NB4 (cell line): ENCODE measurements around the gene STH.

Experiments
- DNase-seq: peaks from one replicate; pipeline ENCODE4 v3.0.0; 2010; ENCODE audit warnings: low read depth
- H3K4me3 ChIP-seq: one replicate; pipeline ENCODE4 v1.5.1; 2011; ENCODE audit warnings: mild to moderate bottlenecking, low read depth, low read length, moderate library complexity
- MYC ChIP-seq: IDR thresholded peaks from 2 replicates; pipeline ENCODE4 v1.6.1; 2011; ENCODE audit warnings: low read depth, low read length
- POLR2A ChIP-seq: IDR thresholded peaks from 2 replicates; pipeline ENCODE4 v1.6.1; 2011; ENCODE audit warnings: mild to moderate bottlenecking; ENCODE audit not compliant: insufficient read length; ENCODE audit errors: extremely low read depth
- TF ChIP-seq, protein P1 (sequence below): IDR thresholded peaks from 2 replicates; pipeline ENCODE4 v1.6.1; 2011; ENCODE audit warnings: low read depth, low read length
- TF ChIP-seq, protein P2 (sequence below): IDR thresholded peaks from one replicate; pipeline ENCODE4 v1.5.1; 2012; ENCODE audit warnings: low read depth, low read length

STH gene

DNA sequence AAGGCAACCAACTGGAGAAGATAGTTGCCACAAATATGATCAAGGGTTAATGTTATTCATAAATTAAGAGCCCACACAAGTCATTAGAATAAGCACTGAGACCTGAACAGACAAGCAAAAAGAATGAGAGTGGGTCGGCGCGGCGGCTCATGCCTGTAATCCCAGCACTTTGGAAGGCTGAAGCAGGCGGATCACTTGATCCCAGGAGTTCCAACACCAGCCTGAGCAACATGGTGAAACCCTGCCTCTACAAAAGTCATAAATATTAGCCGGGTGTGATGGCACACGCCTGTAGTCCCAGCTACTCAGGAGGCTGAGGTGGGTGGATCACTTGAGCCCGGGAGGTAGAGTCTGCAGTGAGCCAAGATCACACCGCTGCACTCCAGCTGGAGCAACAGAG lies 40.7 kb upstream of the STH start:
- no peak for DNase-seq
- TF ChIP-seq, protein P1, sequence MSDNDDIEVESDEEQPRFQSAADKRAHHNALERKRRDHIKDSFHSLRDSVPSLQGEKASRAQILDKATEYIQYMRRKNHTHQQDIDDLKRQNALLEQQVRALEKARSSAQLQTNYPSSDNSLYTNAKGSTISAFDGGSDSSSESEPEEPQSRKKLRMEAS: no peak
- no peak for TF ChIP-seq MYC
- TF ChIP-seq POLR2A: no peak
- no peak overlapping the region for H3K4me3 ChIP-seq

DNA sequence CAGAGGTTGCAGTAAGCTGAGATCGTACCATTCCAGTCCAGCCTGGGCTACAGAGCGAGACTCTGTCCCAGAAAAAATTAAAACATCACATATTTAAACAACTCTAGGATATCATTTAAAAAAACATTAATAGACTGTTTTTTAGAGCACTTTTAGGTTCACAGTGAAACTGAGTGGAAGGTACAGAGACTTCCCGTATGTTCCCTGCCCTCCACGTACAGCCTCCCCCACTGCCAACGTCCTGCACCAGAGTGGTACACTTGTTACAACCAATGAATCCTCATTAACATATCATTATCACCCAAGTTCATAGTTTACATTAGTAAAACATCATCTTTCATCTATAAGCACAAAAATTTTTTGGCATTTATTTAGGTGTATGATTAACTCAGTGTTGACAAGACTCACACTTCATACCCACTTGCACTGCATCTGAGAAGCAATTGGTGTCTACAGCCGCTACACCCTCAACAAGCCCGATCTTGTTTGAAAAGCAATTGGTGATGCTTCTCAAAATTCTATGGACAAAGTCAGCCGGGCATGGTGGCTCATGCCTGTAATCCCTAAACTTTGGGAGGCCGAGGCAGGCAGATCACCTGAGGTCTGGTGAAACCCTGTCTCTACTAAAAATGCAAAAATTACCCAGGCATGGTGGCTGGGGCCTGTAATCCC lies 39.9 kb upstream of the STH start:
- TF ChIP-seq POLR2A (no peak), MYC (no peak)
- TF ChIP-seq, protein P2, sequence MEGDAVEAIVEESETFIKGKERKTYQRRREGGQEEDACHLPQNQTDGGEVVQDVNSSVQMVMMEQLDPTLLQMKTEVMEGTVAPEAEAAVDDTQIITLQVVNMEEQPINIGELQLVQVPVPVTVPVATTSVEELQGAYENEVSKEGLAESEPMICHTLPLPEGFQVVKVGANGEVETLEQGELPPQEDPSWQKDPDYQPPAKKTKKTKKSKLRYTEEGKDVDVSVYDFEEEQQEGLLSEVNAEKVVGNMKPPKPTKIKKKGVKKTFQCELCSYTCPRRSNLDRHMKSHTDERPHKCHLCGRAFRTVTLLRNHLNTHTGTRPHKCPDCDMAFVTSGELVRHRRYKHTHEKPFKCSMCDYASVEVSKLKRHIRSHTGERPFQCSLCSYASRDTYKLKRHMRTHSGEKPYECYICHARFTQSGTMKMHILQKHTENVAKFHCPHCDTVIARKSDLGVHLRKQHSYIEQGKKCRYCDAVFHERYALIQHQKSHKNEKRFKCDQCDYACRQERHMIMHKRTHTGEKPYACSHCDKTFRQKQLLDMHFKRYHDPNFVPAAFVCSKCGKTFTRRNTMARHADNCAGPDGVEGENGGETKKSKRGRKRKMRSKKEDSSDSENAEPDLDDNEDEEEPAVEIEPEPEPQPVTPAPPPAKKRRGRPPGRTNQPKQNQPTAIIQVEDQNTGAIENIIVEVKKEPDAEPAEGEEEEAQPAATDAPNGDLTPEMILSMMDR: no peak
- TF ChIP-seq, protein P1: no peak
- H3K4me3 ChIP-seq: no peak overlapping the region
- DNase-seq: no peak

DNA sequence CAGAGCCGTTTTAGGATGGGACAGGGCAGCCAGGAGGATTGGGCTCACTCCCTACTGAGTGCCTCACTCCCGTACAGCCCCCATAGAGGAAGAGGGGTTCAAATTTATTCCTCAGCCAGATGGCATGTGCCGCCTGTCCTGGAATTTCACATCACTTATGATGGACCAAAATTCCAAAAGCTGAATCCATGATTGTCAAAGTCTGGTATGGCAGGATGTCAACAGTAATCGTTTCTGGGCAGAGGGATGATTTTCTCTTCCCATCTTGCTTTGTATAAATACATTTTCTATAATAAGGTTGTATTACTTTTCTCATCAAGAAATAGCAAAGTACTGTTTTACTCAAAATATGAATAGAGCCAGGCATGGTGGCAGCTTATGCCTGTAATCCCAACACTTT lies 38.7 kb upstream of the STH start:
- TF ChIP-seq, protein P2: no peak
- TF ChIP-seq, protein P1: no peak
- no peak for TF ChIP-seq POLR2A
- no peak for TF ChIP-seq MYC

DNA sequence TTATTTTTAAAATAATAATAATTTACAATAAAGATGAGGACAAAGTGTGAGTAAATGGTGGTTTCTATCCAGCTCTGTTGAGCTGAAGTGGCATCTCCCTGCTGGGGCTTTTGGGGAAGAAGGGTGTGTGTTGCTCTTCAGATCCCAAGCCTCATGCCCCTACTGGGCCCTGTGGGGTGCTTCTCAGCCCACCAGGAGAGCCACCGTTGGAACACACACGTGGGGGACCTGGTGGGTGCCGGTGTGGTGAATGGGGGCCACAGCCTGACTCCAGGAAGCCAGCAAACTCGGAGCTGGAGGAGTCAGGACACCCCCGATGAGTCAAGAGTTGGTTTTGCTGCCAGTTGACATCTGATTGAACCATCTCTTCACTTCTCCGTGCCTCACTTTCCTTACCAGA lies 37.8 kb upstream of the STH start:
- DNase-seq: no peak
- no peak for TF ChIP-seq MYC
- TF ChIP-seq, protein P2: no peak
- no peak for TF ChIP-seq POLR2A
- TF ChIP-seq, protein P1: no peak
- no peak overlapping the region for H3K4me3 ChIP-seq

More for the DNA sequence above, 38.7 kb upstream of the STH start:
- H3K4me3 ChIP-seq: no peak overlapping the region
- DNase-seq: no peak

DNA sequence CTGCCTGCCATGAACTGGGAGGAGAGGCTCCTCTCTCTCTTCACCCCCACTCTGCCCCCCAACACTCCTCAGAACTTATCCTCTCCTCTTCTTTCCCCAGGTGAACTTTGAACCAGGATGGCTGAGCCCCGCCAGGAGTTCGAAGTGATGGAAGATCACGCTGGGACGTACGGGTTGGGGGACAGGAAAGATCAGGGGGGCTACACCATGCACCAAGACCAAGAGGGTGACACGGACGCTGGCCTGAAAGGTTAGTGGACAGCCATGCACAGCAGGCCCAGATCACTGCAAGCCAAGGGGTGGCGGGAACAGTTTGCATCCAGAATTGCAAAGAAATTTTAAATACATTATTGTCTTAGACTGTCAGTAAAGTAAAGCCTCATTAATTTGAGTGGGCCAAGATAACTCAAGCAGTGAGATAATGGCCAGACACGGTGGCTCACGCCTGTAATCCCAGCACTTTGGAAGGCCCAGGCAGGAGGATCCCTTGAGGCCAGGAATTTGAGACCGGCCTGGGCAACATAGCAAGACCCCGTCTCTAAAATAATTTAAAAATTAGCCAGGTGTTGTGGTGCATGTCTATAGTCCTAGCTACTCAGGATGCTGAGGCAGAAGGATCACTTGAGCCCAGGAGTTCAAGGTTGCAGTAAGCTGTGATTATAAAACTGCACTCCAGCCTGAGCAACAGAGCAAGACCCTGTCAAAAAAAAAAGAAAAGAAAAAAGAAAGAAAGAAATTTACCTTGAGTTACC lies 36.7 kb upstream of the STH start:
- TF ChIP-seq, protein P2: no peak
- TF ChIP-seq, protein P1: no peak
- TF ChIP-seq POLR2A: no peak
- TF ChIP-seq MYC: no peak
- DNase-seq: no peak

DNA sequence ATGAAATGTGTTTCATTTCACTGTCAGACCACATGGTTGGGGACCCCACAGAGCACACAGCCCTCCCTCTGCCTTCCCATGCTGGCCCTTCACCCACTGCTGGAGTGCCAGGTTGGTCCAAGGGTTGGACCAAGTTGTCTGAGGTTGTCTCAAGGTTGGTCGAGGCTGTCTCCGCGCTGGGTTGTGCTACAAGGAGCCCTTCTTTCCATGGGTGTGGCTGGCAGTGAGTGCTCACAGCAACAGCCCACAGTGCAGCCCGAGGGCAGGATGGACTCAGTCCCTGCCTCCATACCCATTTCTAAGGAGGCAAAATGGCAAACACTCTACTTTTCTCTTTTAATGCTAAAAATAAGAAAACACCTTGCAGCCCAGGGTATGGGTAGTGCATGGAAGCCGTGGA lies 35.8 kb upstream of the STH start:
- TF ChIP-seq, protein P1: no peak
- TF ChIP-seq, protein P2: no peak
- no peak for TF ChIP-seq POLR2A
- no peak for TF ChIP-seq MYC
- H3K4me3 ChIP-seq: no peak overlapping the region
- no peak for DNase-seq

More for the DNA sequence above, 36.7 kb upstream of the STH start:
- no peak overlapping the region for H3K4me3 ChIP-seq
